SK-N-MC (cell line): ENCODE measurements around the gene TRIM77.
"Not testable (repeated sequence)": the region's sequence is repeated elsewhere in the genome, so short reads cannot be mapped to it uniquely, and the experiment has no call there.

Experiments used
- EZH2 ChIP-seq: fragments of 200-600 bp; sonication (generic); IDR thresholded peaks from one replicate; pipeline ENCODE4 v1.6.1; 2017; ENCODE audit warnings: antibody characterized with exemption
- POLR2AphosphoS5 ChIP-seq: IDR thresholded peaks from 2 replicates; pipeline ENCODE4 v1.6.1; 2012; ENCODE audit warnings: mild to moderate bottlenecking, low read depth, low read length, borderline replicate concordance

GRCh38 chr11:89730215-89730614 is 20.1 kb downstream of the TRIM77 start:
- not testable (repeated sequence) for TF ChIP-seq POLR2AphosphoS5, EZH2
